Gastroesophageal sphincter (tissue), 3 donors: Measurements from ENCODE around the gene CCDC136.

Source experiments
- CTCF ChIP-seq, 4 experiments: fragments of 200-600 bp in 2 of 4; fragments of 450-650 bp in 2 of 4; sonication (generic) in 1 of 4; IDR thresholded peaks; one replicate each; pipeline ENCODE4 v1.5.1; 2017 to 2019; ENCODE audit warnings: antibody characterized with exemption in 4 of 4, mild to moderate bottlenecking in 2 of 4, moderate library complexity in 2 of 4
- POLR2A ChIP-seq, 2 donors: fragments of 450-650 bp; IDR thresholded peaks; one replicate each; pipeline ENCODE4 v1.6.1; 2017; ENCODE audit warnings: antibody characterized with exemption in 2 of 2, mild to moderate bottlenecking in 2 of 2, moderate library complexity in 1 of 2

DNA sequence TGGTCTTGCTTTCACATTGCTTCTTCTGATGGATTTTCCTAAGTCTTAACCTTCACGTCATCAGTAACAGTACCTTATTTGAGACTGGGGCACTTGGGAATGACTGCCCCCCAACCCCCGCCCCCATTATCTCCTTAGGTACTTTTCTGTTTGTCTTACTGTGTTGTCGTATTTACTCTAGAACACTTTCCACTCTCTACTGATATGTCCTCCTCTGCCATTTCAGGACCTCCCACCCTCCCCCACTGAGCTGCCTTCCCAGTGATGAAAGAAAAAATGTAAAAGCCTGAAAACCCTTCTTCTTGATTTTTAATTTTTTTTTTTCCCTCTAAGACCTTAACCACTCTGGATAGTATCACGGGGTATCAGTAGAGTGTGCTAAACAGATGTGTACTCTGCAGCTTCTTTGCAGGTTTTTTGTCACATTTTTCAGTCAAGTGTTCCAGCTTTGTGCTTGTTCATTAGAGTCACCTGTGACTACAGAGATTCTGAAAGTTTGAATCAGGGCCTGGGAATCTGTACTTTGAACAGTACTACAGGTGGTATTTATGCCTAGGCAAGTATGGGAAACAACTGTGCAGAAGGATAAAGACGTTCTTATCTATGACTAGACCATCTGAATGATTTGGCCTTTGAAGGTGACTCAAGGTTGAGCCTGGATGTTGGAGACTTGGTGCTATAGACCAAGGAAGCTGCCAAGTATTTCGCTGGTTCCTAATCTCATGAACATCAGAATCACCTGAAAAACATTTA lies 44.3 kb upstream of the CCDC136 start:
- TF ChIP-seq CTCF (IDR thresholded peaks at IDR 0.05) (no peak), POLR2A (IDR thresholded peaks at IDR 0.05) (no peak)
